HG03196 (cell line): ENCODE measurements around the gene MSI2.
A peak's percentile ranks its signal among the peaks of the same experiment; 100 is the strongest.

Experiments
- ATAC-seq: cut with Tn5 transposase; IDR thresholded peaks from one replicate; pipeline ENCODE4 v1.9.1; 2021; ENCODE audit not compliant: unreplicated experiment

The MSI2 gene

DNA sequence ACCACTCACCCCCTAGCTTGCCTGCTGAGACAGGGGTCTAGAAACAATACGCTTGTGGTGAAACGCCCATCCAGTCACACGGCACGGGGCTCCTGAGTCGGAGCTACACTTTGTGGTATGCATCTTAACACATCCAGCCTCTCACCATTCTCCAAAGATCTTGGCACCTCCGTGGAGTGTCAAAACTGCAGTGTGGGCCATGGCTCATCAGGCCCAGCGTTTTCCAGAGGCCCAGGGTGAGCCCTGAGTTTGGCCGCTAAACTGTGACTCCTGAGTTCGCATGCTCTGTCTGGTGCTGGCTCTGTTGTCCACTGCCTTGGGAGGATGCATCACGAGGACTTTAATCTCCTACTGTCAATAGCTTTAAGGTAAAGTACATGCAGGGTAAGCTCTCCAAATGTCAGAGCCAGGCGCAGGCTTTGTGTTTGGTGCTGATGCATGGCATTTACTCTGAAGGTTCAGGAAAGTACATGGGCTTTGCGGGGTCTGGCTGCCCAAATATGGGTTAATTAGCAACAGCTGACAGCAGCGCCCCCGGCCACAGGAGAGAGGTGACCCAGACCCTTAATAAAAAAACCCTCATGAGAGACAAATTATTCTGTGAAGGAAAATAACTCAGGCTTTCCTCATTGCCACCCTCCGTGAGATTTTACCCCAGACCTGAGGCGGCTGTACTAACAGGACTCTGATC lies 370.3 kb downstream of the MSI2 start:
- no peak for ATAC-seq

- no peak for ATAC-seq
These were observed 371.3 kb downstream of the MSI2 start for GRCh38 chr17:57627591-57627990.

GRCh38 chr17:57628421-57628820 lies 372.1 kb downstream of the MSI2 start:
- no peak for ATAC-seq

- ATAC-seq: peak; percentile 49
These were observed 373.1 kb downstream of the MSI2 start for GRCh38 chr17:57629470-57629869.

GRCh38 chr17:57629886-57630285 lies 373.6 kb downstream of the MSI2 start:
- ATAC-seq: peak; percentile 6

DNA sequence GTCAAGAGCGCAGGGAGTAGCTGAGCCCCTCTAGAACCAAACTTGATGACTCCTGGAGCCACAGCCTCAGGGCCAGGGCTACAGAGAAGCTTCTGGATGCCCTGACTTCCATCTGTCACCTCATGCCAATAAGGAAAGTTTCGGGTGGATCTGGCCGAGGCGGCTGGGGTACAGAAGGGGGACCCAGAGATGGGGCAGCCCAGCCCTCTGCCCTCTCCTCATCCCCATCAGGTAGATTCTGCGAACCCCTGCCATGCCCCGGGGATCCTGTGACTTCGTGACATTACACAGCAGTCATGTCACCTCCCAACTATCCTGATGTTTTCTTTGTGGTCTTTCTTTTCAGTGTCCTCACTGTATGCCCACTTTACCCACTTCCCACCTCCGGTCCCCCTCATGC lies 374.4 kb downstream of the MSI2 start:
- ATAC-seq: no peak

GRCh38 chr17:57631871-57632270 lies 375.5 kb downstream of the MSI2 start:
- no peak for ATAC-seq

GRCh38 chr17:57632294-57632693 lies 376.0 kb downstream of the MSI2 start:
- ATAC-seq: no peak

DNA sequence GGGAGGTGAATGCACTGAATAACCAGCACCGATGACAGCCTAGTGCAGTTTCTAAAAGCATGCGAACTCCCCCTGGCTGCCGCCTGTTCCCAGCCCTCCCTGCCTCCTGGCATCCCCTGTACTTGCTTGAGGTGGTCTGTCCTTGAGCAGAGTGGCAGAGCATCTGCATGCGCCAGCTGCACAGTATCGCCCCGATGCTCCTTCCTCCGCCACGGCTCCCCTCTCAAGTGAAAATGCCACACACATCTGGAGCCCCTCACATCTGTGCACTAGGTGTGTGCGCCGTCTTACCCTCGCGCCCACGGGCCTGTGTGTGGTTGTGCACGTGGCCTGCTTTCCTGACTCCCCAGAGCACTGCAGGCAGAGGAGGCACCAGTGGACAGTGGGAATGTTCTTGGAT lies 376.9 kb downstream of the MSI2 start:
- ATAC-seq: no peak

- no peak for ATAC-seq
These were observed 378.6 kb downstream of the MSI2 start for GRCh38 chr17:57634713-57635465.

DNA sequence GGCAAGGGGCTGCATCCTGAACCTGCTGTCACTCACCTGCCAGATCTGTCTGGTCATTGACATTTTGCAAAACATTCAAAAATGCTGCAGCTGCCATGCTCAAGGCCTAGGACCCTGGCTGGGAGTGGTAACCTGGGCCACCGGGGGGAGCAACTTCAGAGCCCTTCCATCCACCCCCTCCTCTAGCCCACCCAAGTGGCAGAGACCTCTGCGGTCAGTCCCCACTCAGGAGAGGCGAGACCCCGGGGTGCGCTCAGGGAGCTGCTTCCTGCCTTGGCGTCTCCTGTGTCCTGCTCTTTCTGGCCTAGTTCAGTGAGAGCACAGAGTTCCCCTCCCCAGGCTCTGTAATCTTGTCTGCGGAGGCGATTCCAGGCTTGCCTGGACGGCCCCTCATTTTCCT lies 380.0 kb downstream of the MSI2 start:
- ATAC-seq: no peak

DNA sequence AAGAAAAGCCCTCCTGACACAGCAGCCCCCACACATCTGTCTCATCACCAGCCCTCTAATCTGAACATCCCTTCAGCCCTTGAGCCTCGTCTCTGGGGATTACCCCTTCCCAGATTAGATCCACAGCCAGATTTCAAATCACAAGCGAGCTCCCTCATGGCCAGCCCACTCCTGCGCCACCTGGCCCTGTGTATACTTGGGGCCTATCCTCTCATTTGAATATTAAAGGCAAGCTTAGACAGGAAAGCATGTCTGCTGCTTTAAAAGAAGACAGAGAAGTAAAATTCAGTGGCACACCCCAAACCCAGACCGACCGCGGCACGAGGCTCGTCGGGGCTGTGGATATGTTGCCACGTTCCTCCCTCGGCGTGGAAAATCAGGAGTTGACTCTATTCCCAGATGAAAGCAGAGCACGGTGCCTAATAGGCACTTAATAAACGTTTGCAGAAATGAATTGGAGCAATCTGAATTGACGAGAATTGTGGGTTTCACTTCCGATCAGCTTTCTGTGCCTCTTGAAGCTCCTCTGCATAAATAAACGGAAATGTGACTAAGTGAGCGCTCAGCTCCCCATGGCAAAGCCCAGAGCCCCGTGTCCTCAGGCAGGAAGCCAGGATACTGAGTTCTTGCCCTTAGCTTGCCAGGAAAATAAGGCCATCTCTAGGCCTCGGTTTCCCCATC lies 380.8 kb downstream of the MSI2 start:
- ATAC-seq: no peak

DNA sequence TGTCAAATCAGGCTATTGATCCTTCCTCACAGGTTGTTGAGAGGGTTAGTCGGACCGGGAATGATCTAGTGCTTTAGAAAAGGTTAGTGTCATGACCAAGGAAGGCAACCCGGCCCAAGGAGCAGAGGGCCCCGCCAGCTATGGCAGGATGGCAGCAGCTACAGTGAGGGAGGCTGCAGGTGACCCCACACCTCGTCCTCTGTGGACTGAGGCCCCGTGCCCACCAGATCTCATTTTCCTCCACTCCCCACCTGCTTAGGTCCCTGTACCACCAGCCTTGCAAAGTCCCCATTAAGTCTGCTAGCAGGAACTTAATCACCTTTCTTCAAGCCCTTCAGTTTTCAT lies 381.3 kb downstream of the MSI2 start:
- no peak for ATAC-seq

DNA sequence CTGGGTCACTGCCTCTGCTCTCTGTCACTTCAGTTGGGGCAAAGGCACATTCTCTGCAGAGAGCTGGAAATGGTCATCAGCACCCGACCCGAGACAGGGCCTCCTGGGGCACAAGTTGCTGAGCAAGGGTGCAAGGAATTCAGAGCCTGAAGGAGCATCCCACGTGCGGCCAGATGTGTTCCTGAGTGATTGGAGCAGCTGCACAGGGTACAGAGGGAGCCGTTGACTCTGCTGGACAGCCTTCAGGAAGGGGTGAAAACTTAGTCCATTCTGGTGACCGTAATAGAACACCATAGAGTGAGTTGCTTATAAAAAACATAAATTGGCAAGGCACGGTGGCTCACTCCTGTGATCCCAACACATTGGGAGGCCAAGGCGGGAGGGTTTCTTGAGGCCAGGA lies 382.0 kb downstream of the MSI2 start:
- ATAC-seq: no peak

DNA sequence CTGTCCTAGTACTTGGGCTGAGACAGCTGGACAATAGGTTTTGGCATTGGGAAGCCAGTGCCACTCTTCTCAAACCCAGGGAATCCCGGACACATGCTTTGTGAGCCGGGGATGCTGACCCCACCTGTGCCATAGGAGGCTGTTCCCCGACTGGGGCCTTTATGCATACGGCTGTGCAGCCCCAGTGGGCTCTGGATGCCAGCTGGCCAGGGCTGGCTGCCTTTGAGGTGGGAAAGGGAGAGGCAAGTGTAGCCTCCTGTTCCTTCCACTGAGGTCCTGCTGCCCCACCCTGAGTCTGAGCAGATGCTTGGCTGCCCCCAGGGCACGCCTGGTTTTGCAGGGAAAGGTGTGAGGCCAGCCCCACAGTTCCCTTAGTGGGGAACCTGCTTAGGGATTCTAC lies 383.1 kb downstream of the MSI2 start:
- no peak for ATAC-seq

- no peak for ATAC-seq
These were observed 383.8 kb downstream of the MSI2 start for GRCh38 chr17:57640079-57640478.

DNA sequence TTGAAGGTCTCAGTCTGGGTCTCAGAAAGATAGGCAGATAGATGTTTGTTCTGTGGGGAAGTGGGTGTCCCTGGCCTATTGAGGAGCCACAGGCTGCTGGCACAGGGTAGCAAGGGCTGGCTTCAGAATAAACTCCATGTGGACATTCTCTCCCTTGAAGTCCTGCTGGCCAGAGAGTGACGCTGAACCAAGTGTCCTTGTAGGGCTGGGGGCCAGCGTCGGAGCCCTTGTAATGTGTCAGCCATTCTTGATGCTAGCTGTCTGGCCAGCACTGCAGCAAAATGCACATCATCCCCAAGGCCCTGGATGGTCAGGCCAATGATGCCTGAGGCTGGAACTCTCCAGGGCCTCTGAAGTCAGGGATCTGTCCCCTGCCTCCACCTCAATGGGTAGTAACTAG lies 385.4 kb downstream of the MSI2 start:
- no peak for ATAC-seq

GRCh38 chr17:57643062-57643461 lies 386.7 kb downstream of the MSI2 start:
- no peak for ATAC-seq

- ATAC-seq: no peak
These were observed 388.0 kb downstream of the MSI2 start for GRCh38 chr17:57644326-57644725.

GRCh38 chr17:57645950-57646665 lies 389.8 kb downstream of the MSI2 start:
- ATAC-seq: no peak

GRCh38 chr17:57648720-57649119 lies 392.4 kb downstream of the MSI2 start:
- no peak for ATAC-seq

DNA sequence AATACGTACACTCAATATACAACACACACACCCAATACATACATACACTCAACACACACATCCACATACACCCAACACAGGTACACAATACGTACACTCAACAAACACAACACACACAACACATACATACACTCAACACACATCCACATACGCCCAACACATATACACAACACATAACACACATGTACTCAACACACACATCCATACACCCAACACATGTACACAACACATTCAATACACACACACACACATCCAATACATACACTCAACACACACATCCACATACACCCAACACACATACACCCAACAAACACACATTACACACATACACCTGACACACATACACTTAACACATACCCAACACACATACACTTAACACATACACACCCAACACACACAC lies 392.9 kb downstream of the MSI2 start:
- ATAC-seq: no peak
